BJ (cell line): Measurements from ENCODE around the gene LGALS3BP. TPM values are rescaled to one million over a fixed set of nuclear protein-coding genes. Genes with fewer than 3 reads are reported as not detected.

Experiments
- CTCF ChIA-PET: fragments of 350-600 bp; formaldehyde crosslinking; extraction: SDS; loops from one replicate; lab custom pipeline; 2021; ENCODE audit warnings: antibody characterized with exemption, inconsistent platforms; lab: Yijun Ruan, JAX
- POLR2A ChIA-PET: fragments of 300-600 bp; sonication (Branson Sonifier 250); formaldehyde crosslinking; extraction: SDS; loops from one replicate; lab custom pipeline; 2021; ENCODE audit warnings: antibody characterized with exemption; lab: Charles Lee
- DNase-seq: peaks from one replicate; pipeline ENCODE4 v3.0.0-alpha.2; 2011; ENCODE audit warnings: low read depth
- H3K27me3 ChIP-seq: 2 replicates; pipeline ENCODE4 v1.6.0; 2011; ENCODE audit warnings: low read length; ENCODE audit not compliant: control insufficient read depth, insufficient read depth
- H3K36me3 ChIP-seq: 2 replicates; pipeline ENCODE4 v1.5.1; 2011; ENCODE audit warnings: low read length; ENCODE audit not compliant: control insufficient read depth, insufficient read depth
- H3K4me3 ChIP-seq: 2 replicates; pipeline ENCODE4 v1.5.1; 2011; ENCODE audit warnings: low read depth, mild to moderate bottlenecking, control low read depth, low read length
- polyA plus RNA-seq: library from polyadenylated mRNA; depleted of rRNA; stranded (reverse); fragments of >200 nt; gene quantifications from 2 replicates; pipeline ENCODE4 v1.2.3, GENCODE V29; 2011
- TF ChIP-seq, protein P1 (sequence below): IDR thresholded peaks from 2 replicates; pipeline ENCODE4 v1.5.1; 2011; ENCODE audit warnings: low read depth, mild to moderate bottlenecking, control low read depth, inconsistent platforms, low read length, moderate library complexity; ENCODE audit not compliant: insufficient read depth

Gene LGALS3BP
- polyA plus RNA-seq, 1 experiment, result 102 TPM

DNA sequence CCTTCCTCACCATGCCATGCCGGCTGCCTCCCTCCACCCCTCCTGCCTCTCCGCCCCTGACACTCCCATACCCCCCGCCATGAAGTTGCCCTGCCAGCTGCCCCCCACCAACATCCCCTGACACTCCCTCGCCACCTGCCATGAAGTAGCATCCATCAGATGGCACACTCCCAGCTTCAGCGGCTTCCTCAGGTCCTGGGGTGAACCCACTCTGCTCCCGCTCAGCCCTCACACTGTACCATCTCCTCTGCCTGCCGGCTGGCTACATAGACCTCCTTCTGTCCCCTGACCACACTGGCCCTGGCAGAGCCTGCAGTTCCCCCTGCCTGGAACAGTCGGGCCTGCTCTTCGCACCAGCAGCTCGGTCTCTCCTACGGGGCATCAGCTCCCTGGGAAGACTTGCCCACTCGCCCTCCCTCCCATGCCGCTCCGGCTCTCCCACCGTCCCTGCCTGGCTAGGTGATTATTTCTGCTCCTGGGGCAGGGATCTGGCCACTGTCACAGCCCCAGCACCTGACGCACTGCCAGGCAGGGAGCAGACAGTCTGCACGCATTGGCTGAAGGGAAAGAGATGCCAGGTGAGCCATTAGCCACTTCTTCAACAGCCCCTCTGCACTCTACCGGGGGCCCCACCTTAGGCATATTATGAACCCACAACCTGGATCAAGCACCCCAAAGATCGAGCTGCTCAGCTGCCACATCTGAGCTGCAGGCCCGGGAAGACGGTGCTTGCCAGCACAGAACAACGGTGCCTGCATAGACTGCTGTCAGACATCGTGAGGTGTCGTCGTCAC is 20.9 kb upstream of the LGALS3BP start:
- H3K27me3 ChIP-seq, result no peaks in the 10 kb centered on the region
- DNase-seq, result no peak
- peaks cover 20% of the 10 kb centered on the region for H3K36me3 ChIP-seq
- TF ChIP-seq, protein P1, sequence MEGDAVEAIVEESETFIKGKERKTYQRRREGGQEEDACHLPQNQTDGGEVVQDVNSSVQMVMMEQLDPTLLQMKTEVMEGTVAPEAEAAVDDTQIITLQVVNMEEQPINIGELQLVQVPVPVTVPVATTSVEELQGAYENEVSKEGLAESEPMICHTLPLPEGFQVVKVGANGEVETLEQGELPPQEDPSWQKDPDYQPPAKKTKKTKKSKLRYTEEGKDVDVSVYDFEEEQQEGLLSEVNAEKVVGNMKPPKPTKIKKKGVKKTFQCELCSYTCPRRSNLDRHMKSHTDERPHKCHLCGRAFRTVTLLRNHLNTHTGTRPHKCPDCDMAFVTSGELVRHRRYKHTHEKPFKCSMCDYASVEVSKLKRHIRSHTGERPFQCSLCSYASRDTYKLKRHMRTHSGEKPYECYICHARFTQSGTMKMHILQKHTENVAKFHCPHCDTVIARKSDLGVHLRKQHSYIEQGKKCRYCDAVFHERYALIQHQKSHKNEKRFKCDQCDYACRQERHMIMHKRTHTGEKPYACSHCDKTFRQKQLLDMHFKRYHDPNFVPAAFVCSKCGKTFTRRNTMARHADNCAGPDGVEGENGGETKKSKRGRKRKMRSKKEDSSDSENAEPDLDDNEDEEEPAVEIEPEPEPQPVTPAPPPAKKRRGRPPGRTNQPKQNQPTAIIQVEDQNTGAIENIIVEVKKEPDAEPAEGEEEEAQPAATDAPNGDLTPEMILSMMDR, result no peak
- ChIA-PET POLR2A (no interaction called here), CTCF (interaction anchor here (0.7 kb wide), 1 partner anchor 392 kb away, joined by 3 read pairs; no protein-coding TSS in a partner anchor)
- H3K4me3 ChIP-seq, result no peak overlapping the region

DNA sequence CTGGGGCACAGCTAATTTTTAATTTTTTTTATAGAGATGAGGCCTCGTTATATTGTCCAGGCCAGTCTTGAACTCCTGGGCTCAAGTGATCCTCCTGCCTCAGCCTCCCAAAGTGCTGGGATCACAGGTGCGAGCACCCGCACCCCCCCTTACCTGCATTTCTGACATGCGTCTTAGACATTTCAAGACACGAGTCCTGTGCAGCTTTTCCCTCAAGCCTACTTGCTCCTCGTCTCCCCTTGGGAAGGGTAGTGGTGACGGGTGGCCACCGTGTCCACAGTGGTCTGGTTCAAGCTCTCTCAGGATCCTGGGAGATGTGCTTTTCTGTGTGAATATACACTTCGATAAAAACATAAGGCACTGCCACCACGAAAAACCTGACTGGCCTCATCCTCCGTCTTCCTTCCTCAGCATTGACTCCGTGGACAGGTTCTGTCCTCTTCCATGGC is 20.2 kb upstream of the LGALS3BP start:
- H3K27me3 ChIP-seq, result no peaks in the 10 kb centered on the region
- no peak overlapping the region for H3K4me3 ChIP-seq
- no peak for DNase-seq
- TF ChIP-seq, protein P1, result no peak
- POLR2A ChIA-PET, result no interaction called here
- CTCF ChIA-PET, result interaction anchor here (0.6 to 0.7 kb wide), 2 partner anchors 392 to 1481 kb away, joined by 3 read pairs; no protein-coding TSS in a partner anchor
- H3K36me3 ChIP-seq, result peaks cover 23% of the 10 kb centered on the region

DNA sequence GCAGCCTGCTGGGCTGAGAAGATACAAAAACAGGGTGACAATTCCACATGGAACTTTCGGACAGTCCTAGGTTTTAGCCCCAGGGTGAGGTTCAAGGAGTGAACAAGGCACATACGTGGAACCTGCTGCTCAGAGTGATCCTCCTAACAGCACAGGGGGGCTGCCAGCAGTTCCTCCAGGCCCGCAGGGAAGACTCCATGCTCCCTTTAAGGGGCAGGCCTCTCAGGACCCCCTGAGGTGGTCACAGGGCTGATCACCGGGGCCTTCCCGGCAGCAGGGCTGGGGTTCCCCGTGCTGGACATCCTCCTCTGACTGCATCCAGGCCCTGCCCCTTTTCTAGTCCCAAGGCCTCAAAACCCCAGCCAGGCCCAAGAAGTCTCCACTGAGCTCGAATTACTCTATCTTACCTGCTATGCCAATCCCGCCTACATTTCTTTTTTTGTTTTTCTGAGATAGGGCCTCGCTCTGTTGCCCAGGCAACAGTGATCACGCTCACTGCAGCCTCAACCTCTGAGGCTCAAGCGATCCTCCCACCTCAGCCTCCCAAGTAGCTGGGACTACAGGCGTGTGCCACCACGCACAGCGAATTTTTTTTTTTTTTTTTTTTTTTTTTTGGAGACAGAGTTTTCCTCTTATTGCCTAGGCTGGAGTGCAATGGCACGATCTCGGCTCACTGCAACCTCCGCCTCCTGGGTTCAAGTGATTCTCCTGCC is 19.5 kb upstream of the LGALS3BP start:
- Histone ChIP-seq H3K27me3 (no peaks in the 10 kb centered on the region), H3K36me3 (peaks cover 25% of the 10 kb centered on the region), H3K4me3 (no peak overlapping the region)
- ChIA-PET CTCF (interaction anchor here (0.6 kb wide), 1 partner anchor 1481 kb away, joined by 3 read pairs; no protein-coding TSS in a partner anchor), POLR2A (no interaction called here)
- TF ChIP-seq, protein P1, result no peak
- no peak for DNase-seq

DNA sequence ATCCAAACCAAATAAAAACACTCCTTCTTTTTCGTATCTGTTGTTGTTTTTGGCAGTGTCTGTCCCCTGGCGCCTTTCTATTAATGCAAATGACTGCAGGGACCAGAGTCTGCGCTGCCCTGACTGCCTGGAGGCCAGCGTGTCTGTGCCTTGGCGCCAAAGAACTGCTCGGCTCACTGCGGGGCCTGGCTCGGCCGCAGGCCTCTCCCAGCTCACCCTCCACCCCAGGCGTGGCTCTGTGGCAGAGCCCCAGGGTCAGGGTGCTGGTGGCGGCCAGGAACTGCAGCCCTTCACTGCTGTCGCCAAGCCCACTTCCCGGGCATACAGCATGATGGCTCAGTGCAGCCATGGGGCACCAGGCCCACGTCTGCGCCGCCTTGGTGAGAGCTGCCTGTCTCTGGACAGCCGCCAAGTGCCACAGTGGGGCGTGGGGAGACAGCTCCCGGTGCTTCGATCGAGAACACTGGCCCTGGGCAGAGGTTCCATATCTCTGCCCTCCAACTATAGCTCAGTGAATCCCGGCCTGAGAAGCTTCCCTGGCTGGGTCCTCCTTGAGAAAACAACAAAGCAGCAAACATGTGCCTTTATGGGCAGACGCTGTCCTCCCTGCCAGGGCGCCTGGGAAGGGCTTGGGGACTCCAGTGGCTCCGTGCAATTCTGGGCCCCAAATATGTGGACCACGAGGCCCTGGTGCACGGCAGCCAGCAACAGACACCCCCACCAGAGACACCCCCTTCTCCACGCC is 18.8 kb upstream of the LGALS3BP start:
- TF ChIP-seq, protein P1, result no peak
- no peaks in the 10 kb centered on the region for H3K27me3 ChIP-seq
- peaks cover 28% of the 10 kb centered on the region for H3K36me3 ChIP-seq
- no peak for DNase-seq
- H3K4me3 ChIP-seq, result no peak overlapping the region
- POLR2A ChIA-PET, result interaction anchor here (0.5 kb wide), 1 partner anchor 11 kb away, joined by 3 read pairs; the partner anchor contains the start of gene CANT1
- CTCF ChIA-PET, result interaction anchor here (0.6 to 1.1 kb wide), 3 partner anchors 22 to 543 kb away, joined by 3 read pairs; no protein-coding TSS in a partner anchor
